HFF-Myc (cell line): ENCODE results near the gene PUM2.

Experiments used
- DNase-seq: peaks from one replicate; pipeline ENCODE4 v3.0.0-alpha.2; 2011; ENCODE audit warnings: low read depth; ENCODE audit errors: extremely low read depth
- H3K4me3 ChIP-seq: replicated peaks from 2 replicates; pipeline ENCODE4 v1.5.1; 2011; ENCODE audit warnings: low read depth, mild to moderate bottlenecking, control low read depth, low read length
- CTCF ChIP-seq: IDR thresholded peaks from 2 replicates; pipeline ENCODE4 v1.5.1; 2012; ENCODE audit warnings: mild to moderate bottlenecking, low read depth, low read length, control low read depth; ENCODE audit errors: missing control alignments

PUM2 gene

GRCh38 chr2:20309001-20309400, 41.6 kb downstream of the PUM2 start:
- DNase-seq: no peak
- no peak for TF ChIP-seq CTCF

GRCh38 chr2:20307311-20307710, 43.3 kb downstream of the PUM2 start:
- no peak overlapping the region for H3K4me3 ChIP-seq
- TF ChIP-seq CTCF: no peak
- DNase-seq: no peak

More at GRCh38 chr2:20309001-20309400, 41.6 kb downstream of the PUM2 start:
- no peak overlapping the region for H3K4me3 ChIP-seq

GRCh38 chr2:20304411-20304810, 46.2 kb downstream of the PUM2 start:
- H3K4me3 ChIP-seq: no peak overlapping the region
- no peak for DNase-seq
- TF ChIP-seq CTCF: no peak

- H3K4me3 ChIP-seq: no peak overlapping the region
- TF ChIP-seq CTCF: no peak
- DNase-seq: no peak
Observed at GRCh38 chr2:20303966-20304365, 46.7 kb downstream of the PUM2 start.

GRCh38 chr2:20302019-20302418, 48.6 kb downstream of the PUM2 start:
- H3K4me3 ChIP-seq: no peak overlapping the region
- no peak for DNase-seq
- TF ChIP-seq CTCF: no peak

GRCh38 chr2:20300656-20301055, 50.0 kb downstream of the PUM2 start:
- TF ChIP-seq CTCF: no peak
- no peak overlapping the region for H3K4me3 ChIP-seq
- DNase-seq: no peak

GRCh38 chr2:20299113-20299512, 51.5 kb downstream of the PUM2 start:
- no peak for TF ChIP-seq CTCF
- no peak for DNase-seq
- H3K4me3 ChIP-seq: no peak overlapping the region
